ENCODE measurements around the gene RAET1E.
"Not testable (repeated sequence)": the region's sequence is repeated elsewhere in the genome, so short reads cannot be mapped to it uniquely, and the experiment has no call there.

RAET1E gene

GRCh38 chr6:149856256-149856994, 41.5 kb downstream of the RAET1E start:
- Mint-ChIP-seq H3K9me3 (no peaks in the 10 kb centered on the region), H3K27ac (no peak overlapping the region), H3K4me3 (no peak overlapping the region), H3K36me3 (peaks cover 6% of the 10 kb centered on the region), H3K4me1 (peaks cover 6% of the 10 kb centered on the region)
- DNase-seq (ENCODE audit: low spot score in 2 of 2): no peak
- no peak for ATAC-seq

- ATAC-seq: no peak
- Mint-ChIP-seq H3K36me3 (peaks cover 6% of the 10 kb centered on the region), H3K4me3 (no peak overlapping the region), H3K9me3 (no peaks in the 10 kb centered on the region), H3K4me1 (peaks cover 8% of the 10 kb centered on the region), H3K27ac (no peak overlapping the region)
- no peak for DNase-seq (ENCODE audit: low spot score in 2 of 2)
Observed at GRCh38 chr6:149855741-149856140, 42.2 kb downstream of the RAET1E start.

GRCh38 chr6:149855040-149855654, 42.8 kb downstream of the RAET1E start:
- Mint-ChIP-seq H3K9me3 (no peaks in the 10 kb centered on the region), H3K4me3 (no peak overlapping the region), H3K36me3 (peaks cover 6% of the 10 kb centered on the region), H3K27ac (no peak overlapping the region), H3K4me1 (peaks cover 8% of the 10 kb centered on the region)
- DNase-seq (ENCODE audit: low spot score in 2 of 2) (no peak), ATAC-seq (no peak)

- peaks cover 6% of the 10 kb centered on the region for H3K36me3 Mint-ChIP-seq
- DNase-seq (ENCODE audit: low spot score in 2 of 2): no peak
- H3K27ac Mint-ChIP-seq: no peak overlapping the region
- no peaks in the 10 kb centered on the region for H3K9me3 Mint-ChIP-seq
- no peak for ATAC-seq
- H3K4me3 Mint-ChIP-seq: no peak overlapping the region
- H3K4me1 Mint-ChIP-seq: peaks cover 8% of the 10 kb centered on the region
Observed at GRCh38 chr6:149854532-149854931, 43.4 kb downstream of the RAET1E start.

GRCh38 chr6:149854017-149854416, 43.9 kb downstream of the RAET1E start:
- not testable (repeated sequence) for ATAC-seq

GRCh38 chr6:149852881-149853280, 45.0 kb downstream of the RAET1E start:
- H3K4me1 Mint-ChIP-seq: peaks cover 8% of the 10 kb centered on the region
- no peak overlapping the region for H3K4me3 Mint-ChIP-seq
- peak; percentile 64 for ATAC-seq
- peaks cover under 1% of the 10 kb centered on the region for H3K36me3 Mint-ChIP-seq
- no peaks in the 10 kb centered on the region for H3K9me3 Mint-ChIP-seq
- DNase-seq (ENCODE audit: low spot score in 2 of 2): no peak
- H3K27ac Mint-ChIP-seq: no peak overlapping the region

More at GRCh38 chr6:149854017-149854416, 43.9 kb downstream of the RAET1E start:
- not testable (repeated sequence) for H3K27ac Mint-ChIP-seq; DNase-seq (ENCODE audit: low spot score in 2 of 2); H3K4me3 Mint-ChIP-seq; H3K36me3 Mint-ChIP-seq; H3K9me3 Mint-ChIP-seq; H3K4me1 Mint-ChIP-seq

- Mint-ChIP-seq H3K4me1 (peaks cover 8% of the 10 kb centered on the region), H3K9me3 (no peaks in the 10 kb centered on the region), H3K36me3 (no peaks in the 10 kb centered on the region), H3K27ac (no peak overlapping the region), H3K4me3 (no peak overlapping the region)
- ATAC-seq (peak; percentile 20), DNase-seq (ENCODE audit: low spot score in 2 of 2) (no peak)
Observed at GRCh38 chr6:149852180-149852579, 45.7 kb downstream of the RAET1E start.

GRCh38 chr6:149851461-149852110, 46.3 kb downstream of the RAET1E start:
- Mint-ChIP-seq H3K36me3 (no peaks in the 10 kb centered on the region), H3K27ac (no peak overlapping the region), H3K4me1 (peaks cover 8% of the 10 kb centered on the region), H3K9me3 (no peaks in the 10 kb centered on the region), H3K4me3 (no peak overlapping the region)
- DNase-seq (ENCODE audit: low spot score in 2 of 2) (no peak), ATAC-seq (no peak)

GRCh38 chr6:149848343-149848742, 49.6 kb downstream of the RAET1E start:
- DNase-seq (ENCODE audit: low spot score in 2 of 2); H3K9me3 Mint-ChIP-seq; H3K36me3 Mint-ChIP-seq; H3K4me1 Mint-ChIP-seq; H3K27ac Mint-ChIP-seq; H3K4me3 Mint-ChIP-seq; ATAC-seq: not testable (repeated sequence)

Data from stimulated activated effector memory CD8-positive, alpha-beta T cell treated with anti-CD3 and anti-CD28 coated beads, Interleukin-12 subunit alpha, Interleukin-12 subunit beta, amount 100 ng/mL, for 72 hours (primary cell).